Measurements from ENCODE around the gene PCED1A.

- TF ChIP-seq REST (IDR thresholded peaks at IDR 0.05; ENCODE audit: insufficient replicate concordance, low read depth): no peak
- no peak for TF ChIP-seq POLR2AphosphoS5 (IDR thresholded peaks at IDR 0.05; ENCODE audit: low read depth)
- TF ChIP-seq CTCF (IDR thresholded peaks at IDR 0.05; ENCODE audit: insufficient read depth, low read length): no peak
- TF ChIP-seq SPI1 (IDR thresholded peaks at IDR 0.05; ENCODE audit: borderline replicate concordance, low read depth): no peak
- TF ChIP-seq GABPA (IDR thresholded peaks at IDR 0.05; ENCODE audit: low read depth): no peak
These were observed 23.1 kb downstream of the PCED1A start for GRCh38 chr20:2817341-2817726.
